ENCODE results near the gene SLIT1. TPM values are rescaled to one million over a fixed set of nuclear protein-coding genes. Genes with fewer than 3 reads are reported as not detected.
"Not testable (repeated sequence)": the region's sequence is repeated elsewhere in the genome, so short reads cannot be mapped to it uniquely, and the experiment has no call there.

The SLIT1 gene
- total RNA-seq, 1 donor from 2014 or later, result 0.49 TPM

- Histone ChIP-seq H3K4me3 (no peak overlapping the region), H3K27me3 (no peaks in the 10 kb centered on the region), H3K36me3 (no peaks in the 10 kb centered on the region), H3K4me1 (peaks cover 12% of the 10 kb centered on the region), H3K9me3 (no peaks in the 10 kb centered on the region), H3K27ac (no peak overlapping the region)
- intact Hi-C loops (cut with DNase I), result no loop called here
- DNase-seq (ENCODE audit: extremely low spot score in 2 of 2), result no peak
- TF ChIP-seq POLR2AphosphoS5 (IDR thresholded peaks at IDR 0.05; ENCODE audit: insufficient read depth in 1 of 2, low read depth in 1 of 2) (no peak), CTCF (IDR thresholded peaks at IDR 0.05) (no peak), POLR2A (IDR thresholded peaks at IDR 0.05) (no peak)
Measured at GRCh38 chr10:97034301-97034700, 151.5 kb downstream of the SLIT1 start.

GRCh38 chr10:97033841-97034240, 151.9 kb downstream of the SLIT1 start:
- H3K27me3 ChIP-seq; H3K36me3 ChIP-seq; DNase-seq (ENCODE audit: extremely low spot score in 2 of 2); H3K4me3 ChIP-seq; H3K27ac ChIP-seq; intact Hi-C loops (cut with DNase I); H3K9me3 ChIP-seq: not testable (repeated sequence)
- H3K4me1 ChIP-seq, result peaks cover 12% of the 10 kb centered on the region

- intact Hi-C loops (cut with DNase I), result no loop called here
- TF ChIP-seq CTCF (IDR thresholded peaks at IDR 0.05) (no peak), POLR2A (IDR thresholded peaks at IDR 0.05) (no peak), POLR2AphosphoS5 (IDR thresholded peaks at IDR 0.05; ENCODE audit: insufficient read depth in 1 of 2, low read depth in 1 of 2) (no peak)
- no peak overlapping the region for H3K27ac ChIP-seq
- no peaks in the 10 kb centered on the region for H3K9me3 ChIP-seq
- H3K4me1 ChIP-seq, result peaks cover 6% of the 10 kb centered on the region
- no peak overlapping the region for H3K4me3 ChIP-seq
- DNase-seq (ENCODE audit: extremely low spot score in 2 of 2), result no peak
- no peaks in the 10 kb centered on the region for H3K27me3 ChIP-seq
- no peaks in the 10 kb centered on the region for H3K36me3 ChIP-seq
Measured at GRCh38 chr10:97032624-97033023, 153.1 kb downstream of the SLIT1 start.

- no peak for TF ChIP-seq POLR2AphosphoS5 (IDR thresholded peaks at IDR 0.05; ENCODE audit: insufficient read depth in 1 of 2, low read depth in 1 of 2)
- no peaks in the 10 kb centered on the region for H3K9me3 ChIP-seq
- intact Hi-C loops (cut with DNase I), result no loop called here
Measured at GRCh38 chr10:97031459-97031858, 154.3 kb downstream of the SLIT1 start.

GRCh38 chr10:97030894-97031293, 154.9 kb downstream of the SLIT1 start:
- no peaks in the 10 kb centered on the region for H3K9me3 ChIP-seq
- intact Hi-C loops (cut with DNase I), result no loop called here
- no peaks in the 10 kb centered on the region for H3K36me3 ChIP-seq
- H3K27ac ChIP-seq, result no peak overlapping the region
- no peaks in the 10 kb centered on the region for H3K27me3 ChIP-seq
- TF ChIP-seq CTCF (IDR thresholded peaks at IDR 0.05) (no peak), POLR2AphosphoS5 (IDR thresholded peaks at IDR 0.05; ENCODE audit: insufficient read depth in 1 of 2, low read depth in 1 of 2) (no peak), POLR2A (IDR thresholded peaks at IDR 0.05) (no peak)
- no peaks in the 10 kb centered on the region for H3K4me1 ChIP-seq
- no peak overlapping the region for H3K4me3 ChIP-seq
- DNase-seq (ENCODE audit: extremely low spot score in 2 of 2), result no peak

More at GRCh38 chr10:97031459-97031858, 154.3 kb downstream of the SLIT1 start:
- H3K36me3 ChIP-seq, result no peaks in the 10 kb centered on the region
- H3K4me1 ChIP-seq, result no peaks in the 10 kb centered on the region
- no peaks in the 10 kb centered on the region for H3K27me3 ChIP-seq
- no peak for DNase-seq (ENCODE audit: extremely low spot score in 2 of 2)
- H3K4me3 ChIP-seq, result no peak overlapping the region
- no peak overlapping the region for H3K27ac ChIP-seq

GRCh38 chr10:97029271-97029670, 156.5 kb downstream of the SLIT1 start:
- Histone ChIP-seq H3K4me1 (peaks cover 6% of the 10 kb centered on the region), H3K9me3 (no peaks in the 10 kb centered on the region), H3K27me3 (no peaks in the 10 kb centered on the region), H3K36me3 (no peaks in the 10 kb centered on the region), H3K27ac (no peak overlapping the region), H3K4me3 (no peak overlapping the region)
- TF ChIP-seq POLR2AphosphoS5 (IDR thresholded peaks at IDR 0.05; ENCODE audit: insufficient read depth in 1 of 2, low read depth in 1 of 2) (no peak), CTCF (IDR thresholded peaks at IDR 0.05) (no peak), POLR2A (IDR thresholded peaks at IDR 0.05) (no peak)
- intact Hi-C loops (cut with DNase I), result no loop called here
- DNase-seq (ENCODE audit: extremely low spot score in 2 of 2), result no peak
